SK-N-SH treated with all-trans-retinoic acid at 6 μM for 48 hours (cell line): ENCODE results near the gene BRD4.

Source experiments
- ATAC-seq: fragments of 200-7000 bp; cut with Tn5 transposase; 3 replicates; pipeline ENCODE4 v1.9.1; 2020; ENCODE audit warnings: mild to moderate bottlenecking, moderate library complexity
- ARNTL ChIP-seq: fragments of 450-650 bp; formaldehyde crosslinking; IDR thresholded peaks from 2 replicates; pipeline ENCODE4 v1.5.0; 2020; ENCODE audit warnings: low read depth, mild to moderate bottlenecking, moderate library complexity, borderline replicate concordance
- BACH2 ChIP-seq: fragments of 250-450 bp; sonication (Bioruptor Pico); IDR thresholded peaks from 2 replicates; pipeline ENCODE4 v1.9.0; 2021; ENCODE audit warnings: mild to moderate bottlenecking, borderline replicate concordance
- CSDC2 ChIP-seq: fragments of 250-450 bp; sonication (Bioruptor Pico); IDR thresholded peaks from 2 replicates; pipeline ENCODE4 v1.5.0; 2020; ENCODE audit warnings: mild to moderate bottlenecking, moderate library complexity
- CSRNP3 ChIP-seq: fragments of 250-450 bp; sonication (Bioruptor Pico); IDR thresholded peaks from 2 replicates; pipeline ENCODE4 v1.5.1; 2021; ENCODE audit warnings: mild to moderate bottlenecking, moderate library complexity
- ESRRG ChIP-seq: fragments of 250-450 bp; sonication (Bioruptor Pico); IDR thresholded peaks from 2 replicates; pipeline ENCODE4 v1.6.1; 2021; ENCODE audit warnings: mild to moderate bottlenecking
- GLIS3 ChIP-seq: fragments of 250-450 bp; sonication (Bioruptor Pico); IDR thresholded peaks from 2 replicates; pipeline ENCODE4 v1.5.0; 2020; ENCODE audit warnings: mild to moderate bottlenecking, moderate library complexity
- ISL1 ChIP-seq: fragments of 250-450 bp; sonication (Bioruptor Pico); IDR thresholded peaks from 2 replicates; pipeline ENCODE4 v2.1.2; 2022; ENCODE audit warnings: mild to moderate bottlenecking, moderate library complexity
- OSR1 ChIP-seq: fragments of 250-450 bp; sonication (Bioruptor Pico); IDR thresholded peaks from 2 replicates; pipeline ENCODE4 v1.8.0; 2022; ENCODE audit warnings: moderate library complexity, mild to moderate bottlenecking, inconsistent platforms
- PATZ1 ChIP-seq: fragments of 250-450 bp; sonication (Bioruptor Pico); IDR thresholded peaks from 2 replicates; pipeline ENCODE4 v1.8.0; 2020; ENCODE audit warnings: mild to moderate bottlenecking, moderate library complexity, borderline replicate concordance
- POU6F1 ChIP-seq: fragments of 250-450 bp; sonication (Bioruptor Pico); IDR thresholded peaks from 2 replicates; pipeline ENCODE4 v1.8.0; 2021; ENCODE audit warnings: low read depth, mild to moderate bottlenecking, moderate library complexity, borderline replicate concordance
- PPARA ChIP-seq: fragments of 250-450 bp; sonication (Bioruptor Pico); IDR thresholded peaks from 2 replicates; pipeline ENCODE4 v1.5.0; 2020; ENCODE audit warnings: mild to moderate bottlenecking, borderline replicate concordance
- RARB ChIP-seq: fragments of 250-450 bp; sonication (Bioruptor Pico); IDR thresholded peaks from 2 replicates; pipeline ENCODE4 v1.8.0; 2021; ENCODE audit warnings: mild to moderate bottlenecking, moderate library complexity
- TCF4 ChIP-seq: fragments of 250-450 bp; sonication (Bioruptor Pico); IDR thresholded peaks from 2 replicates; pipeline ENCODE4 v1.8.0; 2021; ENCODE audit warnings: mild to moderate bottlenecking, moderate library complexity, borderline replicate concordance
- TOX ChIP-seq: fragments of 250-450 bp; sonication (Bioruptor Pico); IDR thresholded peaks from 2 replicates; pipeline ENCODE4 v1.8.0; 2021; ENCODE audit warnings: mild to moderate bottlenecking, moderate library complexity, borderline replicate concordance
- TSHZ2 ChIP-seq: fragments of 250-450 bp; sonication (Bioruptor Pico); IDR thresholded peaks from 2 replicates; pipeline ENCODE4 v1.5.0; 2020; ENCODE audit warnings: mild to moderate bottlenecking, moderate library complexity
- ZC3H10 ChIP-seq: fragments of 250-450 bp; sonication (Bioruptor Pico); IDR thresholded peaks from 2 replicates; pipeline ENCODE4 v1.5.1; 2021; ENCODE audit warnings: mild to moderate bottlenecking, moderate library complexity
- ZFP3 ChIP-seq: fragments of 250-450 bp; sonication (Bioruptor Pico); IDR thresholded peaks from 2 replicates; pipeline ENCODE4 v1.5.0; 2020; ENCODE audit warnings: mild to moderate bottlenecking, moderate library complexity
- ZFP30 ChIP-seq: fragments of 450-650 bp; formaldehyde crosslinking; IDR thresholded peaks from 2 replicates; pipeline ENCODE4 v1.5.0; 2022; ENCODE audit warnings: mild to moderate bottlenecking, moderate library complexity
- ZNF565 ChIP-seq: fragments of 450-650 bp; formaldehyde crosslinking; conservative IDR thresholded peaks from 2 replicates; pipeline ENCODE4 v1.5.0; 2020; ENCODE audit warnings: low read depth, mild to moderate bottlenecking, moderate library complexity
- ZNF70 ChIP-seq: fragments of 450-650 bp; formaldehyde crosslinking; IDR thresholded peaks from 2 replicates; pipeline ENCODE4 v1.5.0; 2020; ENCODE audit warnings: mild to moderate bottlenecking, moderate library complexity
- ZNF8 ChIP-seq: fragments of 450-650 bp; formaldehyde crosslinking; IDR thresholded peaks from 2 replicates; pipeline ENCODE4 v1.5.0; 2020; ENCODE audit warnings: mild to moderate bottlenecking, moderate library complexity

BRD4 gene

GRCh38 chr19:15235781-15236180, 96.6 kb downstream of the BRD4 start:
- no peak for ATAC-seq
- TF ChIP-seq PATZ1 (CRISPR knock-in tag) (no peak), ESRRG (CRISPR knock-in tag) (no peak), GLIS3 (no peak), PPARA (CRISPR knock-in tag) (no peak), ARNTL (no peak), ZC3H10 (CRISPR knock-in tag) (no peak), CSRNP3 (CRISPR knock-in tag) (no peak), TCF4 (CRISPR knock-in tag) (no peak), ZNF8 (CRISPR knock-in tag) (no peak), ZFP3 (CRISPR knock-in tag) (no peak), TOX (CRISPR knock-in tag) (no peak), RARB (no peak), ZFP30 (no peak), ZNF70 (CRISPR knock-in tag) (no peak), OSR1 (CRISPR knock-in tag) (no peak), POU6F1 (CRISPR knock-in tag) (no peak), CSDC2 (no peak), BACH2 (CRISPR knock-in tag) (no peak), ZNF565 (no peak)
- TF ChIP-seq, all 23 proteins: peak for 0

GRCh38 chr19:15234431-15235130, 97.8 kb downstream of the BRD4 start:
- no peak for TF ChIP-seq CSDC2
- no peak for TF ChIP-seq ZNF565
- no peak for TF ChIP-seq POU6F1 (CRISPR knock-in tag)
- ATAC-seq, result no peak; the same call in 2 of the 3 replicates

GRCh38 chr19:15231271-15231670, 101.1 kb downstream of the BRD4 start:
- TF ChIP-seq ZFP3 (CRISPR knock-in tag), result no peak
- TF ChIP-seq POU6F1 (CRISPR knock-in tag), result no peak
- TF ChIP-seq ZNF565, result no peak
- TF ChIP-seq PATZ1 (CRISPR knock-in tag), result no peak
- no peak for TF ChIP-seq CSRNP3 (CRISPR knock-in tag)
- TF ChIP-seq OSR1 (CRISPR knock-in tag), result no peak
- no peak for TF ChIP-seq ZNF8 (CRISPR knock-in tag)
- TF ChIP-seq ISL1, result no peak
- TF ChIP-seq TSHZ2 (CRISPR knock-in tag), result no peak
- ATAC-seq, result no peak
